ENCODE measurements around the gene MAP3K14. TPM values are rescaled to one million over a fixed set of nuclear protein-coding genes. Genes with fewer than 3 reads are reported as not detected.
A peak's percentile ranks its signal among the peaks of the same experiment; 100 is the strongest.

Gene MAP3K14
- total RNA-seq, 1 experiment from 2014 or later: 16.8 TPM

DNA sequence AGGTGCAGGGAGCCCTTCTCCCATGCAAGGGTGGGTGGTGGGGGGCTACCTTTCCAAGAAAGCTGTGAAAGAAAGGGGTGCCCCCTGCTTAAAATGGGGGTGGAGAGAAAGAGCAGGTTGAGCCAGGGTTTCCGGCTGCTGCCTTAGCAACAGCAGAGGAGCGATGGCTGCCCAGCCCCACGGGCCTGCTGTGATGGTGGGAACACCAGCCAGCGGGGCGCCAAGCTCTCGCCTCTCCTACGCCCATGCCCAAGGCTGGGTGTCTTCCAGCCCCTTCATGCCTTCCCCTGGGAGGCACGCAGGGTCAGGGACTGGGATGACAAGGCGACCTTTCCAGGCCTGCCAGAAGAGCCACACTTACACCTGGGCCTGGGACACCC is 92.2 kb downstream of the MAP3K14 start:
- DNase-seq (no peak), ATAC-seq (no peak)
- POLR2A ChIA-PET (ENCODE audit: unreplicated experiment): no interaction called here
- Histone ChIP-seq H3K9me2 (replicated peaks; ENCODE audit: low read length) (no peaks in the 10 kb centered on the region), H3K4me3 (ENCODE audit: low read length) (no peak overlapping the region), H3K4me2 (ENCODE audit: low read length) (peak overlapping the region; percentile 45), H3K27me3 (ENCODE audit: low read length) (no peaks in the 10 kb centered on the region), H3F3A (ENCODE audit: low read length, unreplicated experiment) (no peaks in the 10 kb centered on the region), H2AFZ (ENCODE audit: low read length) (no peak overlapping the region), H3K9ac (ENCODE audit: low read length) (peak overlapping the region; percentile 52; the same call in 1 of the 2 replicates), H3K36me3 (ENCODE audit: low read depth, low read length) (no peaks in the 10 kb centered on the region), H3K4me1 (ENCODE audit: insufficient read depth, low read length) (peaks cover 63% of the 10 kb centered on the region), H3K79me2 (ENCODE audit: low read length) (0 out of 2 replicates have a peak, but pooled peaks cover 6% of the 10 kb centered on the region), H3K27ac (ENCODE audit: low read length) (peak overlapping the region; percentile 79), H4K20me1 (ENCODE audit: low read length) (no peaks in the 10 kb centered on the region), H3K9me3 (ENCODE audit: low read length) (no peaks in the 10 kb centered on the region)
- TF ChIP-seq, protein P1, sequence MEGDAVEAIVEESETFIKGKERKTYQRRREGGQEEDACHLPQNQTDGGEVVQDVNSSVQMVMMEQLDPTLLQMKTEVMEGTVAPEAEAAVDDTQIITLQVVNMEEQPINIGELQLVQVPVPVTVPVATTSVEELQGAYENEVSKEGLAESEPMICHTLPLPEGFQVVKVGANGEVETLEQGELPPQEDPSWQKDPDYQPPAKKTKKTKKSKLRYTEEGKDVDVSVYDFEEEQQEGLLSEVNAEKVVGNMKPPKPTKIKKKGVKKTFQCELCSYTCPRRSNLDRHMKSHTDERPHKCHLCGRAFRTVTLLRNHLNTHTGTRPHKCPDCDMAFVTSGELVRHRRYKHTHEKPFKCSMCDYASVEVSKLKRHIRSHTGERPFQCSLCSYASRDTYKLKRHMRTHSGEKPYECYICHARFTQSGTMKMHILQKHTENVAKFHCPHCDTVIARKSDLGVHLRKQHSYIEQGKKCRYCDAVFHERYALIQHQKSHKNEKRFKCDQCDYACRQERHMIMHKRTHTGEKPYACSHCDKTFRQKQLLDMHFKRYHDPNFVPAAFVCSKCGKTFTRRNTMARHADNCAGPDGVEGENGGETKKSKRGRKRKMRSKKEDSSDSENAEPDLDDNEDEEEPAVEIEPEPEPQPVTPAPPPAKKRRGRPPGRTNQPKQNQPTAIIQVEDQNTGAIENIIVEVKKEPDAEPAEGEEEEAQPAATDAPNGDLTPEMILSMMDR (conservative IDR thresholded peaks at IDR 0.05; ENCODE audit: low read depth, low read length): no peak
- no peak for TF ChIP-seq EZH2phosphoT487 (IDR thresholded peaks at IDR 0.05; ENCODE audit: borderline replicate concordance, low read length)
- no peak for TF ChIP-seq EZH2 (IDR thresholded peaks at IDR 0.05; ENCODE audit: low read length, unreplicated experiment)
- intact Hi-C loops (cut with micrococcal nuclease): no loop called here
- no TSS peak for BruUV-seq (replicated peaks)
- CTCF ChIA-PET: no interaction called here

DNA sequence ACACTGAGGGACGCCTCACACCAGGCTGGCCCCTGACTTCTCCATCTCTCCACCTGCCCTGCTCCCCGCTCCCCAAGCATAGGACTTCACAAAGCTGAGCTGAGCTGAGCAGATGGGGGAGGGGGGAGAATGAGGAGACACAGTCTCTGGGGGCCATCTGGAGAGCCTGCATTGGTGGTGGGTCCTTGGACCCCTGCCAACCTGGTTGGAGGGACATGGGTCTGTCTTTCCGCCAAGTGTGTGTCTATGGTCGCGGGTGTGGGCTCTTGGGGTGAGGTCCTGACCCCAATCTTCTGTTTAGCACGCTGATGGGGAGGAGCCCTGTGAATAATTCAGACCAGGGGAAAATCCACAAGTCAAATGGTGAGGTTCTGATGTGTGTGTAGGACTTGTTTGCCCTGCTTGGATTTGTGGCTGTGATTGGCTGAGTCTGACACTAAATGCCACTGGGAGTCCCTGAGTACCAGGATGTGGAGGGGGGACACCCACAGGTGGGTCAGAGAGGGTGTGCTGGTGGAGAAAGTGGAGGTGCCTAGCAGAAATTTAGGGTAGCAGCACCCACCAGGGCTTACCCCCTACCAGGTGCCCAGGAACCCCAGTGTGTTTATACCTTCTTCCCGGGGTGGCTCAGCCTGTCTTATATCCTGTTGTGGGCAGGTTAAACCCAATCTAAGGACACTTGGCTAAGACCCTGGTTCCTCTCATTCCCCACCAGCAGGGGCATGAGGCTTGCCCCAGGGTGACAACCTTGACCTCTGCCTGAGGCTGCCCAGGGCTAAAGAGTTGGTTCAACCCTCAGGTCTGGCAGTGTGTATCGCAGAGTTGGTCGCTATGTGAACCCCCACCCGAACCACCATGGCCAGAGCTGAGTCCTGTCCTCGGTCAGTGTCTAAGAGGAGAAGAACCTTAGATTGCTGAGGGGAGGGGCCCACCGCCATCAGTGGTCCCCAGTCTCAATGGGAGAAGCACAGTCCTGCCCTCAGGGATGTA is 93.0 kb downstream of the MAP3K14 start:
- H3K9me3 ChIP-seq (ENCODE audit: low read length): no peaks in the 10 kb centered on the region
- no peaks in the 10 kb centered on the region for H3K27me3 ChIP-seq (ENCODE audit: low read length)
- H2AFZ ChIP-seq (ENCODE audit: low read length): no peak overlapping the region
- no peaks in the 10 kb centered on the region for H3K9me2 ChIP-seq (replicated peaks; ENCODE audit: low read length)
- ChIA-PET CTCF (no interaction called here), POLR2A (ENCODE audit: unreplicated experiment) (no interaction called here)
- no peaks in the 10 kb centered on the region for H4K20me1 ChIP-seq (ENCODE audit: low read length)
- H3K36me3 ChIP-seq (ENCODE audit: low read depth, low read length): no peaks in the 10 kb centered on the region
- no peak overlapping the region for H3K9ac ChIP-seq (ENCODE audit: low read length)
- no TSS peak for BruUV-seq (replicated peaks)
- H3K27ac ChIP-seq (ENCODE audit: low read length): no peak overlapping the region
- no peak for ATAC-seq
- no peak overlapping the region for H3K4me3 ChIP-seq (ENCODE audit: low read length)
- H3K4me1 ChIP-seq (ENCODE audit: insufficient read depth, low read length): peaks cover 55% of the 10 kb centered on the region
- intact Hi-C loops (cut with micrococcal nuclease): no loop called here
- H3K79me2 ChIP-seq (ENCODE audit: low read length): 0 out of 2 replicates have a peak, but pooled peaks cover 6% of the 10 kb centered on the region
- no peaks in the 10 kb centered on the region for H3F3A ChIP-seq (ENCODE audit: low read length, unreplicated experiment)
- no peak for TF ChIP-seq EZH2 (IDR thresholded peaks at IDR 0.05; ENCODE audit: low read length, unreplicated experiment)
- no peak for TF ChIP-seq EZH2phosphoT487 (IDR thresholded peaks at IDR 0.05; ENCODE audit: borderline replicate concordance, low read length)
- TF ChIP-seq, protein P1 (conservative IDR thresholded peaks at IDR 0.05; ENCODE audit: low read depth, low read length): no peak
- no peak for DNase-seq
- no peak overlapping the region for H3K4me2 ChIP-seq (ENCODE audit: low read length)
